ENCODE measurements around the gene PLBD1. TPM values are rescaled to one million over a fixed set of nuclear protein-coding genes. Genes with fewer than 3 reads are reported as not detected.

The PLBD1 gene
- total RNA-seq, 1 experiment from 2014 or later: 0.30 TPM

- no peak overlapping the region for H2AFZ ChIP-seq (ENCODE audit: low read depth, low read length, poor library complexity, severe bottlenecking)
- no peaks in the 10 kb centered on the region for H4K20me1 ChIP-seq (ENCODE audit: insufficient read depth)
- no peaks in the 10 kb centered on the region for H3K9me3 ChIP-seq (ENCODE audit: control insufficient read depth in 1 of 2, insufficient read depth in 1 of 2, low read depth in 1 of 2, low read length in 2 of 2)
- no peak overlapping the region for H3K27ac ChIP-seq (ENCODE audit: low read depth, low read length)
- peaks cover 9 to 12% of the 10 kb centered on the region in 2 experiments; a peak in 3 of 4 replicates for H3K4me1 ChIP-seq (ENCODE audit: control insufficient read depth in 1 of 2, insufficient read depth in 2 of 2, low read length in 2 of 2)
- RAD21 ChIA-PET (ENCODE audit: low non-redundant PET in 1 of 2, low total read pairs in 2 of 2, uncharacterized antibody in 2 of 2, unreplicated experiment in 2 of 2): interaction anchor here in 1 of 2 experiments (0.6 kb wide), 1 partner anchor 54 kb away, joined by 3 read pairs; no protein-coding TSS in a partner anchor
- intact Hi-C loops (cut with micrococcal nuclease): loop anchor here (1.0 to 5.0 kb wide), 3 partner anchors 104 to 278 kb away; no protein-coding TSS in a partner anchor
- no peaks in the 10 kb centered on the region for H3K36me3 ChIP-seq (ENCODE audit: control insufficient read depth in 1 of 2, insufficient read depth in 2 of 2, low read length in 2 of 2)
- no peak overlapping the region for H3K9ac ChIP-seq (ENCODE audit: low read length)
- TF ChIP-seq CTCF (IDR thresholded peaks at IDR 0.05 in 2 of 3, conservative IDR thresholded peaks at IDR 0.05 in 1 of 3; ENCODE audit: borderline replicate concordance in 1 of 3, insufficient read depth in 1 of 3, low read depth in 2 of 3, low read length in 2 of 3) (no peak), SP1 (IDR thresholded peaks at IDR 0.05; ENCODE audit: low read depth) (no peak), ZFX (IDR thresholded peaks at IDR 0.05) (no peak), REST (IDR thresholded peaks at IDR 0.05; ENCODE audit: low read depth) (no peak), RAD21 (IDR thresholded peaks at IDR 0.05; ENCODE audit: low read depth) (no peak), POLR2AphosphoS5 (IDR thresholded peaks at IDR 0.05; ENCODE audit: low read depth, low read length) (no peak), POLR2A (IDR thresholded peaks at IDR 0.05; ENCODE audit: borderline replicate concordance, extremely low read depth, insufficient read depth, insufficient read length) (no peak), FOSL1 (IDR thresholded peaks at IDR 0.05; ENCODE audit: low read depth) (no peak), EZH2 (IDR thresholded peaks at IDR 0.05) (no peak), ZNF274 (IDR thresholded peaks at IDR 0.05; ENCODE audit: low read depth, low read length) (no peak), CEBPB (IDR thresholded peaks at IDR 0.05; ENCODE audit: low read depth) (no peak), EGR1 (IDR thresholded peaks at IDR 0.05; ENCODE audit: low read depth) (no peak), YY1 (IDR thresholded peaks at IDR 0.05; ENCODE audit: extremely low read depth, insufficient replicate concordance, low read depth, low read length) (no peak), ATF3 (IDR thresholded peaks at IDR 0.05) (no peak), CBX3 (IDR thresholded peaks at IDR 0.05; ENCODE audit: low read depth) (no peak), ZBTB33 (IDR thresholded peaks at IDR 0.05; ENCODE audit: extremely low read depth, insufficient replicate concordance, low read length) (no peak), SIN3A (IDR thresholded peaks at IDR 0.05; ENCODE audit: low read depth) (no peak), JUND (IDR thresholded peaks at IDR 0.05) (no peak), MAX (IDR thresholded peaks at IDR 0.05) (no peak), ELF1 (IDR thresholded peaks at IDR 0.05; ENCODE audit: borderline replicate concordance, low read depth) (no peak)
- H3K79me2 ChIP-seq (ENCODE audit: insufficient read depth, low read length): no peaks in the 10 kb centered on the region
- no peaks in the 10 kb centered on the region for H3K27me3 ChIP-seq (ENCODE audit: insufficient read depth, low read length)
- H3K4me2 ChIP-seq (ENCODE audit: low read length): no peak overlapping the region
- BruUV-seq (replicated peaks): no TSS peak
- DNase-seq (ENCODE audit: low read depth, low spot score) (no peak), ATAC-seq (no peak)
- no peak overlapping the region for H3K4me3 ChIP-seq (replicated peaks in 1 of 2; ENCODE audit: low read depth in 1 of 2, low read length in 2 of 2)
- POLR2A ChIA-PET: no interaction called here
- CTCF ChIA-PET: interaction anchor here (1.6 to 1.7 kb wide), 2 partner anchors 150 to 276 kb away, joined by 4 to 7 read pairs; no protein-coding TSS in a partner anchor
- H3K9me2 ChIP-seq (ENCODE audit: insufficient read depth): no peaks in the 10 kb centered on the region
Observed at GRCh38 chr12:14514946-14515345, 52.7 kb downstream of the PLBD1 start.
